Neural progenitor cell (in vitro differentiated cells): ENCODE measurements around the gene CGB1.

Source experiments
- EZH2 ChIP-seq: fragments of 200-600 bp; sonication (generic); IDR thresholded peaks from 2 replicates; pipeline ENCODE4 v1.6.1; 2017; ENCODE audit warnings: antibody characterized with exemption, mild to moderate bottlenecking, moderate library complexity
- EZH2phosphoT487 ChIP-seq: fragments of 200-600 bp; sonication (generic); IDR thresholded peaks from 2 replicates; pipeline ENCODE4 v1.6.1; 2017; ENCODE audit warnings: antibody characterized with exemption
- TF ChIP-seq, protein P1 (sequence below): fragments of 200-600 bp; sonication (generic); IDR thresholded peaks from 2 replicates; pipeline ENCODE4 v1.5.1; 2017; ENCODE audit warnings: antibody characterized with exemption, mild to moderate bottlenecking

DNA sequence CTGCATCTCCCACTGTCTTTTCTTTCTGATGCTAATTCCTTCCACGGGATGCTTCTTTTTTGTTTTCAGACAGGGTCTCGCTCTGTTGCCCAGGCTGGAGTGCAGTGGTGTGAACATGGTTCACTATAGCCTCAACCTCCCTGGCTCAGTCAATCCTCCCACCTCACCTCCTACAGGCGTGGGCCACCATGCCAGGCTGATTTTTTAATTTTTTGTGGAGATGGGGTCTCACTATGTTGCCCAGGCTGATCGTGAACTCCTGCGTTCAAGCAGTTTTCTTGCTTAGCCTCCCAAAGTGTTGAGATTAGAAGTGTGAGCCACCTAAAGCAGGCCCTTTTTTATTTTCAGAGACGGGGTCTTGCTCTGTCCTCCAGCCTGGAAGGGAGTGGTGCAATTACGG is 48.4 kb downstream of the CGB1 start:
- TF ChIP-seq, protein P1, sequence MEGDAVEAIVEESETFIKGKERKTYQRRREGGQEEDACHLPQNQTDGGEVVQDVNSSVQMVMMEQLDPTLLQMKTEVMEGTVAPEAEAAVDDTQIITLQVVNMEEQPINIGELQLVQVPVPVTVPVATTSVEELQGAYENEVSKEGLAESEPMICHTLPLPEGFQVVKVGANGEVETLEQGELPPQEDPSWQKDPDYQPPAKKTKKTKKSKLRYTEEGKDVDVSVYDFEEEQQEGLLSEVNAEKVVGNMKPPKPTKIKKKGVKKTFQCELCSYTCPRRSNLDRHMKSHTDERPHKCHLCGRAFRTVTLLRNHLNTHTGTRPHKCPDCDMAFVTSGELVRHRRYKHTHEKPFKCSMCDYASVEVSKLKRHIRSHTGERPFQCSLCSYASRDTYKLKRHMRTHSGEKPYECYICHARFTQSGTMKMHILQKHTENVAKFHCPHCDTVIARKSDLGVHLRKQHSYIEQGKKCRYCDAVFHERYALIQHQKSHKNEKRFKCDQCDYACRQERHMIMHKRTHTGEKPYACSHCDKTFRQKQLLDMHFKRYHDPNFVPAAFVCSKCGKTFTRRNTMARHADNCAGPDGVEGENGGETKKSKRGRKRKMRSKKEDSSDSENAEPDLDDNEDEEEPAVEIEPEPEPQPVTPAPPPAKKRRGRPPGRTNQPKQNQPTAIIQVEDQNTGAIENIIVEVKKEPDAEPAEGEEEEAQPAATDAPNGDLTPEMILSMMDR, result no peak
- TF ChIP-seq EZH2 (no peak), EZH2phosphoT487 (no peak)
